Hippocampal formation (tissue), 2 donors: ENCODE data around the gene DEFB124.

Experiments
- DNase-seq, 2 donors: peaks; one replicate each; lab custom pipeline; 2025; lab: John Stamatoyannopoulos, UW

The DEFB124 gene

DNA sequence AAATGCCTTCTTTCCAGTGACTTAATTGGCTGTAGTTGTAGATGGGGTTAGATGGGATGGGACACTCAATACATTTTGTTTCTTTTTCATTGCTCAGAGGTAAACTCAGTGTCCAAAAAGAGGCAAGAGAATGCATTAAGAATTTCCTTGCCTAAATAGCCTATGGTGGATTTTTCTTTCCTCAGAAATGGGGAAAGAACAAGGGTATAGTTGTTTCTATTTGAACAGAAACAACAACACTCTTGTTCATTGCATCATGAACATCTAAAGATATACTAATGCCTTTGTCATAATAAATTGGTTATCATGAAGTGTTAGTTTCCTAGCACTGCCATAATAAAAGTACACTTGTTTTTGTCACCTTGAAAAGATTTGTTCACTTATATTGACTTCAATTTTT lies 49.1 kb downstream of the DEFB124 start:
- no peak for DNase-seq

DNA sequence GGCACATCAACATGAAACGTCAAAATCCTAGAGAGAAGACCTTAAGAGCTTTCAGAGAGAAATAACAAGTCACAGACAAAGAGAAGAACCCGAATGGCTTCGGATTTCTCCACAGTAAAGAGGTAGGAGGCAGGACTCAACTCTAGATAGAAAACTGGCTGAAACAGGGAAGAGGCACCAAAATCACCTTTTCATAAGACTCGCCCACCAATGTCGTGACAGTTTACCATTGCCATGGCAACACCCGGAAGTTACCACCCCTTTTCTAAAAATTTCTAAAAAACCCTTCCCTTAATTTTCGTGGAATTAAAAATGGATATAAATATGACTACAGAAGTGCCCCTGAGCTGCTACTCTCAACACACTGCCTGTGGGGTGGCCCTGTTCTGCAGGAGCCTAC lies 56.6 kb downstream of the DEFB124 start:
- no peak for DNase-seq

DNA sequence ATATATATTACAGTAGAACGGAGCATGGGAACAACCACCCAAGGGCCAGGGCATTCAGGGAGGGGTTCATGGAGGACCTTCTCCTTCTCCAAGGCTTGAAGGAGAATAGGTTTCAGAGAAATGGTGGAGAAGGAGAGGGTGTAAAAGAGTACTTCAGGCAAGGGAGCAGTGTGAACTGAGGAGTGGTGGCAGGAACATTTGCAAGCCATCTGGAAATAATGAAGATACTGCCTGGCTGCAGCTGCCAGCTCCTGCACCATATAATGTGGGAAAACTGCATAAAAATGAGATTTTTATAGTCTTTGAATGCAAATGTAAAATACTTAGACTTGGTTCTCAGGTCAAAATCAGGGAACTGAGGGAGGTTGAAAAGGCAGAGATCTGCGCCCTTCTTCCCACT lies 59.3 kb downstream of the DEFB124 start:
- DNase-seq = no peak
